Activated naive CD4-positive, alpha-beta T cell treated with anti-CD3 and anti-CD28 coated beads, Interleukin-2, amount 50 U/mL, for 72 hours (primary cell): ENCODE measurements around the gene CACNG8. TPM values are rescaled to one million over a fixed set of nuclear protein-coding genes. Genes with fewer than 3 reads are reported as not detected.
A peak's percentile ranks its signal among the peaks of the same experiment; 100 is the strongest.
"Not testable (repeated sequence)": the region's sequence is repeated elsewhere in the genome, so short reads cannot be mapped to it uniquely, and the experiment has no call there.

Experiments
- ATAC-seq, 2 donors: fragments of 150-1000 bp; cut with Tn5 transposase; 2 replicates each; pipeline ENCODE4 v1.10.0; 2021; ENCODE audit warnings: mild to moderate bottlenecking in 2 of 2, moderate library complexity in 2 of 2
- DNase-seq, 2 donors: peaks; one replicate each; pipeline ENCODE4 v3.0.0; 2021 to 2022; ENCODE audit warnings: low spot score in 2 of 2
- H3K27ac Mint-ChIP-seq, 2 donors: one replicate each; pipeline ENCODE4 v1.8.0; 2022; ENCODE audit warnings: mild to moderate bottlenecking in 2 of 2, mixed read lengths in 2 of 2
- H3K36me3 Mint-ChIP-seq, 2 donors: one replicate each; pipeline ENCODE4 v1.8.0; 2022; ENCODE audit warnings: mixed read lengths in 2 of 2
- H3K9me3 Mint-ChIP-seq, 2 donors: one replicate each; pipeline ENCODE4 v1.8.0; 2022; ENCODE audit warnings: mixed read lengths in 2 of 2
- total RNA-seq, 2 donors: library from RNA; stranded (reverse); gene quantifications; one replicate each; pipeline ENCODE4 v1.2.3, GENCODE V29; 2022

Gene CACNG8
- total RNA-seq, 2 donors from 2014 or later, result not detected

DNA sequence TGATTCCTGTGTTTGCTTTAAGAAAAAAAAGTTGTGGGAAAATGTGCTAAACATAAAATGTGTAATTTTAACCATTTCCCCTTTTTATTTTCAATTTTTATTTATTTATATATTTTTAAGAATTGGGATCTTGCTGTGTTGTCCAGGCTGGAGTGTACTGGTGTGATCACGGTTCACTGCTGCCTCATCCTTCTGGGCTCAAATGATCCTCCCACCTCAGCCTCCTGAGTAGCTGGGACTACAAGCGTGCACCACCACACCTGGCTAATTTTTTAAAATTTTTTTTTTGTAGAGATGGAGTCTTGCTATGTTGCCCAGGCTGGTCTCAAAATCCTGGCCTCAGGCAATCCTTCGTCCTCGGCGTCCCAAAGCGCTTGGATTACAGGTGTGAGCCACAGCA, 47.7 kb downstream of the CACNG8 start:
- ATAC-seq (no peak), DNase-seq (no peak)
- Mint-ChIP-seq H3K9me3 (no peaks in the 10 kb centered on the region), H3K36me3 (no peaks in the 10 kb centered on the region), H3K27ac (no peak overlapping the region)

DNA sequence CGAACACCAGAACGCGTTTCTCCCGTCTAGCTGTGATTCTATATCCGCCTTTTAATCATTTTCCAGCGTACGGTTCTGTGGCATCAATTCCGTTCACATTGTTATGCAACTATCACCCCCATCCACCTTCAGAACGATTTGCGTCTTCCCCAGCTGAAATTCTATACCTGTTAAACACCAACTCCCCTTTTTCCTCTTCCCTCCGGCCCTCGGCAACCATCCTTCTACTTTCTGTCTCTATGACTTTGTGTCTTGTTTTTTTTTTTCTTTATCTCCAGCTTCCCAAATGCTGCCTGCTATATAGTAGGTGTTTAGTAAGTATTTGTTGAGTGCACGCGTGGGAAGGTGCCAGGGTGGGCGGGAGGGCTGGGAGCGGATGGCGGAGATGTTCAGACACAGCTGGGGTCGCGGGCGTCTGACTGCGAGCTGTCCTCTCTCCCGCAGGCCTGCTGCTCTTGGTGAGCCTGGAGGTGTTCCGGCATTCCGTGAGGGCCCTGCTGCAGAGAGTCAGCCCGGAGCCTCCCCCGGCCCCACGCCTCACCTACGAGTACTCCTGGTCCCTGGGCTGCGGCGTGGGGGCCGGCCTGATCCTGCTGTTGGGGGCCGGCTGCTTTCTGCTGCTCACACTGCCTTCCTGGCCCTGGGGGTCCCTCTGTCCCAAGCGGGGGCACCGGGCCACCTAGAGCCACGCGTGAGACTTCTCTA, 48.9 kb downstream of the CACNG8 start:
- no peak for ATAC-seq
- Mint-ChIP-seq H3K27ac (no peak overlapping the region), H3K36me3 (no peaks in the 10 kb centered on the region), H3K9me3 (no peaks in the 10 kb centered on the region)
- no peak for DNase-seq

DNA sequence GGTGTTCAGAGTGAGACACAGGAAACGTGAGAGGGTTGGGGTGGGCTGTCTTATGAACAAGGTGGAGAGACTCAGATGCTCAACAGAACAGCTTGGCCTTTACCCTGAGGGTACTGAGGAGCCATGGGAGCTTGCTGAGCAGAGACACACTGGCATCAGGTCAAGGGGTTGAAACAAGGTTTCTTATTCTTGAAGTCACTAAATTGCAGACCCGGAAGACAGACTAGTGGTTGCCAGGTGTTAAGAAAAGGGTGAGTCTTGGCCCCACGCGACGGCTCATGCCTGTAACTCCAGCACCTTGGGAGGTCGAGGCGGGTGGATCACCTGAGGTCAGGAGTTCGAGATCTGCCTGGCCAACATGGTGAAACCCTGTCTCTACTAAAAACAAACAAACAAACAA, 51.1 kb downstream of the CACNG8 start:
- H3K36me3 Mint-ChIP-seq, result no peaks in the 10 kb centered on the region
- no peak overlapping the region for H3K27ac Mint-ChIP-seq
- ATAC-seq, result no peak
- DNase-seq, result no peak
- no peaks in the 10 kb centered on the region for H3K9me3 Mint-ChIP-seq

DNA sequence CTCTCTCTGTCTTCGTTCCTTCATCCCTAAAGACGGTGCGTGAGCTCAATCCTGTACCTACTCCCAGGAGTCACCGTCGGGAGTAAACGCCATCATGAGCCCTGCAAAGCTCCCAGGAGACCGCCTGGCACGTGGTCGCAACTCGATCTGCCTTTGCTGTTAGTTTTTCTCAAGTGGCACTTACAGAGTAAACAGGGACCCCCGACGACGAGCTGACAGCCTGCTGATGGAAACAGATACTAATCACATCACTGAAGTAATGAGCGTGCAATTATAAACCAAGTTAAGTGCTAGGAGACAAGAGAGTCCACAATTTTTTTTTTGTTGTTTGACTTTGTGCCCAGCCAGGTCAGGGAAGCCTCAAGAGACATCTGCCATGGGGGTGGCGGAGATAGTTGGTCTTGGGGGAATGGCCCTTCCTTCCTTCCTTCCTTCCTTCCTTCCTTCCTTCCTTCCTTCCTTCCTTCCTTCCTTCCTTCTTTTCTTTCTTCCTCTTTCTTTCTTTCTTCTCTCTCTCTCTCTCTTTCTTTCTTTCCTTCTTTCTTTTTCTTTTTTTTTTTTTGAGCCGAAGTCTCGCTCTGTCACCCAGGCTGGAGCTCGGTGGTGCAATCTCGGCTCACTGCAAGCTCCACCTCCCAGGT, 52.3 kb downstream of the CACNG8 start:
- no peaks in the 10 kb centered on the region for H3K9me3 Mint-ChIP-seq

DNA sequence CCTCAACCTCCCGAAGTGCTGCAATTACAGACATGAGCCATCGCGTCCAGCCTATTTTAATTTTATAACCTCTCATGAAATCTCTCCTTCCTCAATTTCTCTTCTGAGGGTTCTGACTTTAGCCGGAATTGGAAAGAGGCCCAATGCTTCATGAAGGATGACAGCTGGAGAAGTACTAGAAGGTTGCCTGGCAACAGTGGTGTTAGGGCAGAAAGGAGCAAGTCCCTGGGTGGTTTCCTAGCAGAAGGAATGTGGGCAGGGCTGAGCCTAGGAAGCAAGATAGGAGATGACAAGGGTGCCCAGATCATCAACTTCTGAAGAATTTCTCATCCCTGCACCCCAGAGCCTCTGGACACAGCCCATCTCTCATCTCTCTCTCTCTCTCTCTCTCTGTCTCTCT, 54.5 kb downstream of the CACNG8 start:
- ATAC-seq, result no peak
- Mint-ChIP-seq H3K36me3 (no peaks in the 10 kb centered on the region), H3K27ac (no peak overlapping the region), H3K9me3 (no peaks in the 10 kb centered on the region)
- DNase-seq, result no peak

More for the DNA sequence above, 52.3 kb downstream of the CACNG8 start:
- no peak for DNase-seq
- no peak for ATAC-seq
- no peaks in the 10 kb centered on the region for H3K36me3 Mint-ChIP-seq
- no peak overlapping the region for H3K27ac Mint-ChIP-seq

DNA sequence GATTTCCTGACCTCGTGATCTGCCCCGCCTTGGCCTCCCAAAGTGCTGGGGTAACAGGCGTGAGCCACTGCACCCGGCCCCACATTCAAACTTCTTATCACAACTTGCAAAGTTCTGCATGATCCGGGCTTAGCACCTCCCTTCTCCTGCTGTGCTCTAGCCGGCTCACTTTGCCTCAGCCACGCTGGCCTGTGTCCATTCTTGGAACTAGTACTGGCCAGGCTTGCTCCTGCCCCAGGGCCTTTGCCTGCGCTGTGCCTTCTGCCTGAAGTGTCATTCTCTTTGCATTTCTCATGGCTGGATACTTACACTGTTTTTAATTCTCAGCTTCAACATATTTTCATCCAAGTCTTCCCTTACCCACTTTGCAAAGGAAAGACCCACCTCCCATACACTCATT, 58.6 kb downstream of the CACNG8 start:
- DNase-seq (no peak), ATAC-seq (no peak)
- Mint-ChIP-seq H3K9me3 (no peaks in the 10 kb centered on the region), H3K36me3 (no peaks in the 10 kb centered on the region), H3K27ac (no peak overlapping the region)

DNA sequence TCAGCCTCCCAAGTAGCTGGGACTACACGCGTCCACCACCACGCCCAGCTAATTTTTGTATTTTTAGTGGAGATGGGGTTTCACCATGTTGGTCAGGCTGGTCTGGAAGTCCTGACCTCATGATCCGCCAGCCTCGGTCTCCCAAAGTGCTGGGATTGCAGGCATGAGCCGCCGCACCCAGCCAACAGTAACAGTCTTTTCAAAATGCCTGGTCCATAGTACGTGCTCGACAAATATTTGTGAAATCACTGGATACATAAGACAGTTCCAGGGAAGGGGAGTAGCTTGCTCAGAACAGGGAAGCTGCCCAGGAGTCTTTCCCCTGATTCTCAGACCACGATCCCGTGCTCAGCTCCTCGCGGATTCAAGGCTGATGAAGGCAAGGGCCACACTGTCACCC, 59.2 kb downstream of the CACNG8 start:
- H3K9me3 Mint-ChIP-seq, result no peaks in the 10 kb centered on the region
- no peaks in the 10 kb centered on the region for H3K36me3 Mint-ChIP-seq
- DNase-seq (no peak), ATAC-seq (no peak)
- H3K27ac Mint-ChIP-seq, result no peak overlapping the region

DNA sequence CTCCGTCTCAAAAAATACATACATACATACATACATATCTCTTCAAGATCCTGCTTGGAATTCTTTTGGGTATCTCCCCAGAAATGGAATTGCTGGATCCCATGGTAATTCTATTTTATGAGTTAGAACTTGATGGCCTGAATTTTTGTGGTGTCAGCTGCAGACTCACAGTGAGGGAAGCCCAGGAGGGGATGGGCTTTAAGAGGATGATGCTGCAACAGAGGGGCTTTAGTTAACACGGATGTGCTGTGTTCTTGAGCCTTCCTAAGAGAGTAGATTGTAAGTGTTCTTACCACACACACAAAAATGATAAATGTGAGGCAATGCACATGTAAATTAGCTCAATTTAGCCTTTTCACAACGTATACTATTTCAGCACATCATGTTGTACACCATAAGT, 60.5 kb downstream of the CACNG8 start:
- Mint-ChIP-seq H3K36me3 (no peaks in the 10 kb centered on the region), H3K27ac (no peak overlapping the region), H3K9me3 (no peaks in the 10 kb centered on the region)
- DNase-seq (no peak), ATAC-seq (no peak)

DNA sequence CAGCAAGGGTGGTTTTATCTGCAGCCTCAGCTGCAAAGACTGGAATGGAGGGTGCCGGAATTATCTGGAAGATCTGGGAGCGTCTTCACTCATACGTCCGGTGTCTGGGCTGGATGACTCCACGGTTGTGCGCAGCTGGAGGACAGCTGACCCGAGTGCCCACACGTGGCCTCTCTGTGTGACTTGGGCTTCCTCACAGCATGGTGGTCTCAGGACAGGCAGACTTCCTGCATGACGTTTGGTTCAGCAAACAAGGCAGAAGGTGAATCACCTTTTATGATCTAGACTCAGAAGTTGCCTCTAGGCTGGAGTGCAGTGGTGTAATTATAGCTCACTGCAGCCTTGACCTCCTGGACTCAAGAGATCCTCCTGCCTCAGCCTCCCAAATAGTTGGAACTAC, 61.9 kb downstream of the CACNG8 start:
- no peaks in the 10 kb centered on the region for H3K9me3 Mint-ChIP-seq
- ATAC-seq (no peak), DNase-seq (no peak)
- H3K27ac Mint-ChIP-seq, result no peak overlapping the region
- no peaks in the 10 kb centered on the region for H3K36me3 Mint-ChIP-seq

DNA sequence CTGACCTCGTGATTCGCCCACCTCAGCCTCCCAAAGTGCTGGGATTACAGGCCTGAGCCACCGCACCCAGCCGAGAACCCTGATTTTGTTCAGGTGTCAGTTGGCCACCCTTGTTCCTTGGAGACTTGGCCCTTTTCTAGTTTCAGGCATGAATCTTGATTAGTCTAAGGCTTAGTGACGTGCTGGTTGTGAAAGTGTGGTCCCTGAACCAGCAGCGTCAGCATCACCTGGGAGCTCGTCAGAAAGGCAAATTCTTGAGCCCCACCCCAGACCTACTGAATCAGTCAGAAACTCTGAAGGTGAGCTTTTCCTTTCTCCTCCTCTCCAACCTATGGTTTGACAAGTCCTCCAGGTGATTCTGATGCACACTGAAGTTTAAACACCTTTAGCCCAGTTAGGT, 63.9 kb downstream of the CACNG8 start:
- no peak overlapping the region for H3K27ac Mint-ChIP-seq
- H3K36me3 Mint-ChIP-seq, result no peaks in the 10 kb centered on the region
- DNase-seq (no peak), ATAC-seq (no peak)
- no peaks in the 10 kb centered on the region for H3K9me3 Mint-ChIP-seq

DNA sequence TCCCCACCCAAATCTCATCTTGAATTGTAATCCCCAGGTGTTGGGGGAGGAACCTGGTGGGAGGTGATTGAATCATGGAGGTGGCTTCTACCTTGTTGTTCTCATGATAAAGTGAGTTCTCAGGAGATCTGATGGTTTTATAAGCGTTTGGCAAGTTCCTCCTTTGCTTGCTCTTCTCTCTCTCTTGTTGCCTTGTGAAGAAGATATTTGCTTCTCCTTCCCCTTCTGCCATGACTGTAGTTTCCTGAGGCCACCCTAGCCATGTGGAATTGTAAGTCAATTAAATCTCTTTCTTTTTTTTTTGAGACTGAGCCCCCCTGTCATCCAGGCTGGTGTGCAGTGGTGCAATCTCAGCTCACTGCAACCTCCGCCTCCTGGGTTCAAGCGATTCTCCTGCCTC, 66.6 kb downstream of the CACNG8 start:
- H3K27ac Mint-ChIP-seq, result no peak overlapping the region

DNA sequence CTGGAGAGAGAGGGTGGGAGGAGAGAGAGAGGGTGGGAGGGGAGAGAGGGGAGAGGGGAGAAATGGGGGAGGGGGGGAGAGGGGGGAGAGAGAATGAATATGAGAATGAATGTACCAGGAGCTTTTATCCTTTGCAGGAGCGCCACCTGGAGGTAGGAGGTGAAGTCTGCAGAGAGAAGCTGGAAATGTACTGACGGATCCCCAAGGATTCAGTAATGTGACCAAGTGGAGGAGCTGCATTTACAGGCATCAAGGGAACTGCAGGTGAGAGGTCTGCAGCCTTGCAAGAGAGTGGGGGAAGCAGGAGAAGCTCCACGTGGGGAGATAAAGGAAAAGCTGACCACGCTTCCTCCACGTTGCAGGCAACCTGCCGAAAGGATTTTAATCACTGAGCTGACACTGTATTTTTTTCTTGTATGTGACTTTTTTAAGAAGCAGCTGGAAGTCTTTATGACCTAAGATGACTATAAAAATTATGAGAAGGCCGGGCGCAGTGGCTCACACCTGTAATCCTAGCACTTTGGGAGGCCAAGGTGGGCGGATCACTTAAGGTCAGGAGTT, 67.3 kb downstream of the CACNG8 start:
- no peak overlapping the region for H3K27ac Mint-ChIP-seq
- DNase-seq, result peak in 1 of 2 donors; percentile 60
- H3K9me3 Mint-ChIP-seq, result no peaks in the 10 kb centered on the region
- peak; percentile 24 to 58 for ATAC-seq
- no peaks in the 10 kb centered on the region for H3K36me3 Mint-ChIP-seq

More for the DNA sequence above, 66.6 kb downstream of the CACNG8 start:
- ATAC-seq (no peak), DNase-seq (no peak)
- H3K9me3 Mint-ChIP-seq, result no peaks in the 10 kb centered on the region
- no peaks in the 10 kb centered on the region for H3K36me3 Mint-ChIP-seq

DNA sequence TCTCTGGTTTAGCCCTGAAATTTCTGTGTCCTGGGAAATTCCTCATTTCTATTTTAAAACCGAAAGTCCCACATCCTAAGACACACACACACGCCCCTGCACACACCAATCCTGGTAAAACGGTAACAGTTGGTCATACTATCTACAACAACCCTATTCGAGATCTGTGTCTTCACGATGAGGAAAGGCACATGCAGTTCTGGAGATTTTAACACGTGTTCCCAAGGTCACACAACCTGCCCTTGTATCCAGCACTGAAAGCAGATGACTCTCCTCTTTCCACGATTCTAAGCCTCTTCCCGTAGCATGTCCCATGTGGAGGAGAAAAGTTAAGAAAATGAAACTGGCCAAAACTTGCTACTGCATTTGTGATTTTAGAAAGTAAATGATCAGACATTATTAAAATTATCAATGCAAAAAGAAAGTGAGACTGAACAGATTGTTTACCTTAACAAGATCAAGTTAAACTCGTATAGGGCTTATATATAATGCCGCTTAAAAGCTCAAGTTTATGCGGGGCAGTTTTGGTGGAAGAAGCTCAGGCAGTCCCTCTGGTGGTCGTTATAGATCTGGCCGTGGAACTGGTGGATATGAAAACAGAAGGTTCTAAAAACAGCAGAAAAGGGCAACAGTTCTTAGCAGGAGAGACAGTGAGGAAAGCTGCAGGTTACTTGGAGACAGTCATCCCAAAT, 68.3 kb downstream of the CACNG8 start:
- Mint-ChIP-seq H3K27ac (no peak overlapping the region), H3K36me3 (no peaks in the 10 kb centered on the region), H3K9me3 (no peaks in the 10 kb centered on the region)
- DNase-seq (no peak), ATAC-seq (no peak)

DNA sequence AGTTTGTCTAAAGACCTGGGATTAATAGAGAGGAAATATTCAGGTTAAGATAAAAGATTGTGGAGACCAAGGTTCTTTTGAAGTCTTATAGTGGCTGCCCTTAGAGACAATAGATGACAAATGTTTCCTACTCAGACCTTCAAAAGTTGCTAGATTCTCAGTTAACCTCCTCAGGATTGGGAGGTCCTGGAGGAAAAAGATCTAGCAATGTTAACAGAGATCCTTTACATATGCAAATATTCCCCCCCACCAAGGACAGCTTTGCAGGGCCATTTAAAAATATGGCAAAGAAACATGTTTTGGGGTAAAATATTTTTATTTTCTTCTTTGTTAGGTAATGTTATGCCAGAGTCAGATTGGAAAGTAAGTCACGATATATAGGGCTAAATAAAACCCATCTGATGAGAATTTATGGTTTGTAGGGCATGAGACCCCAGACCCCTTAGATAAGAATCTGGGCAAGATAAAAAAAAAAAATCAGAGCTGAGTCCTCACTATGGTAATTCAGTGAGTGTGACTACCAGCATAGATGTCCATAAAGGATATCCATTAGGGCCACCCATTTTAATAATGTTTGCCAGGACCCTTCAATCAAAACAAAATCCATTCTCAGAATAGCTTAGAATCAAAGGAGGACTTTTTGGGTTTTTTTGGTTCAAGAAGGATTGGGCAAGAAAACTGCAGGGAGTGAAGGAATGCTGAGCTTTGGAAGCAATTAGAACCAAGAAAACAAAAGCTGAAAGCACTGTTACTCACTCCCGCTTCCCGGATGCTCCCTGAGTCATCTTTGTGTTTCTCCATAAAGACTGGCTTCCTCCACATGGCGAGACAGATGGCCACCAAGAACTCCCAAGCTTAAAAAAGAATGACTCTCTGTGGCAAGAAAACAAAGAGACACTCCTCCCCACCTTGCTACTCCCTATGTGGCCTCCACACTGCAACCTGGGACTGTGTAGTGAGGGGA, 72.8 kb downstream of the CACNG8 start:
- no peak for ATAC-seq
- no peaks in the 10 kb centered on the region for H3K36me3 Mint-ChIP-seq
- H3K27ac Mint-ChIP-seq, result no peak overlapping the region
- DNase-seq, result no peak
- no peaks in the 10 kb centered on the region for H3K9me3 Mint-ChIP-seq

DNA sequence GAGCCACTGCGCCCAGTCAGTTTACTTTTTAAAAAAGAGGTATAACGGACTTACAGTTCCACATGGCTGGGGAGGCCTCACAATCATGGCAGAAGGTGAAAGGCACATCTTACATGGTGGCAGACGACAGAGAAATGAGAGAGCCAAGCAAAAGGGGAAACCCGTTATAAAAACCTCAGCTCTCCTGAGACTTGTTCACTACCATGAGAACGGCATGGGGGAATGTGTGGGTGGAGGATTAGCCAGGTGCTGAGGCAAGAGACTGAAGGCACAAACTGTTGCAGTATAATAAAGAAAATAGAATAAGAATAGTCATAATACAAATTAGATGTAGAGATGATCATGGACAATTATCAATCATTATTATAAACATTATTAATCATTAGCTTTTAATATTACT, 73.8 kb downstream of the CACNG8 start:
- H3K36me3 Mint-ChIP-seq, DNase-seq, ATAC-seq, H3K9me3 Mint-ChIP-seq, H3K27ac Mint-ChIP-seq: not testable (repeated sequence)
